ENCODE measurements around the gene SYT12. TPM values are rescaled to one million over a fixed set of nuclear protein-coding genes. Genes with fewer than 3 reads are reported as not detected.

SYT12 gene
- total RNA-seq (2014; rRNA removed; shearing (Covaris generic)) (2.8 and 3.3 TPM in 2 replicates), polyA plus RNA-seq (2016; fragmentation: Nextera tagmentation; extraction: Ambion mirVana) (0.75 and 1.9 TPM in 2 replicates)

- peak; percentile 61 for DNase-seq
- Histone ChIP-seq H3K4me1 (ENCODE audit: insufficient read depth) (peaks cover 9% of the 10 kb centered on the region), H3K36me3 (ENCODE audit: low read depth) (no peaks in the 10 kb centered on the region), H4K20me1 (ENCODE audit: insufficient read depth) (no peaks in the 10 kb centered on the region), H3K79me2 (ENCODE audit: insufficient read depth) (no peaks in the 10 kb centered on the region), H3K9me3 (ENCODE audit: low read depth) (no peaks in the 10 kb centered on the region), H3K9ac (0 out of 2 replicates have a peak within 1 kb of the TSS, but pooled peaks have one; percentile 15), H3K4me3 (peak within 1 kb of the TSS; percentile 64), H3K27me3 (replicated peaks; ENCODE audit: insufficient read depth) (no peaks in the 10 kb centered on the region), H3K27ac (no peak within 1 kb of the TSS), H2AFZ (peak within 1 kb of the TSS; percentile 62), H3K9me2 (ENCODE audit: insufficient read depth) (no peaks in the 10 kb centered on the region), H3F3A (ENCODE audit: insufficient read depth) (peaks cover 7% of the 10 kb centered on the region; the same call in 1 of the 2 replicates), H3K4me2 (ENCODE audit: unreplicated experiment) (peak within 1 kb of the TSS; percentile 69)
- TF ChIP-seq EZH2 (IDR thresholded peaks at IDR 0.05; ENCODE audit: insufficient read depth, poor library complexity, severe bottlenecking), result no peak
- no peak for TF ChIP-seq EZH2phosphoT487 (IDR thresholded peaks at IDR 0.05; ENCODE audit: insufficient read depth, low read depth)
- 4 to 5% methylated on average over 54 to 103 of the region's 118 CpGs for WGBS, 2 experiments (ENCODE audit: low coverage in 1 of 2, low lambda C conversion rate in 2 of 2, missing lambda C conversion rate in 2 of 2)
- in situ Hi-C loops (cut with MboI), result no loop called here
These were observed at the start of gene SYT12 for GRCh38 chr11:67022961-67023956. TSS of gene SYT12 (plus strand) at chr11:67023134. CDS start at chr11:67030145, 7,011 bp downstream.

- in situ Hi-C loops (cut with MboI), result loop anchor here (10.0 kb wide), 1 partner anchor 279 kb away; no protein-coding TSS in a partner anchor
- H2AFZ ChIP-seq, result no peak overlapping the region
- TF ChIP-seq EZH2 (IDR thresholded peaks at IDR 0.05; ENCODE audit: insufficient read depth, poor library complexity, severe bottlenecking) (no peak), EZH2phosphoT487 (IDR thresholded peaks at IDR 0.05; ENCODE audit: insufficient read depth, low read depth) (no peak)
- H3K36me3 ChIP-seq (ENCODE audit: low read depth), result no peaks in the 10 kb centered on the region
- no peaks in the 10 kb centered on the region for H3K79me2 ChIP-seq (ENCODE audit: insufficient read depth)
- no peak overlapping the region for H3K4me2 ChIP-seq (ENCODE audit: unreplicated experiment)
- no peaks in the 10 kb centered on the region for H4K20me1 ChIP-seq (ENCODE audit: insufficient read depth)
- WGBS, 2 experiments (ENCODE audit: low coverage in 1 of 2, low lambda C conversion rate in 2 of 2, missing lambda C conversion rate in 2 of 2), result 86% methylated on average over 8 of the region's 8 CpGs
- H3K4me3 ChIP-seq, result no peak overlapping the region
- peak; percentile 20 for DNase-seq
- H3K27me3 ChIP-seq (replicated peaks; ENCODE audit: insufficient read depth), result no peaks in the 10 kb centered on the region
- H3K9ac ChIP-seq, result no peak overlapping the region
- peaks cover 33% of the 10 kb centered on the region for H3K4me1 ChIP-seq (ENCODE audit: insufficient read depth)
- H3K9me2 ChIP-seq (ENCODE audit: insufficient read depth), result no peaks in the 10 kb centered on the region
- no peak overlapping the region for H3K27ac ChIP-seq
- H3F3A ChIP-seq (ENCODE audit: insufficient read depth), result peaks cover 28% of the 10 kb centered on the region
- no peaks in the 10 kb centered on the region for H3K9me3 ChIP-seq (ENCODE audit: low read depth)
These were observed 48.9 kb upstream of the SYT12 start for GRCh38 chr11:66973956-66974580.

GRCh38 chr11:66974724-66975404 lies 48.1 kb upstream of the SYT12 start, which contains the start of gene C11orf86:
TSS of gene C11orf86 (plus strand) at chr11:66975304. CDS start at chr11:66975363, 59 bp downstream.
- no peaks in the 10 kb centered on the region for H3K79me2 ChIP-seq (ENCODE audit: insufficient read depth)
- in situ Hi-C loops (cut with MboI), result loop anchor here (10.0 kb wide), 1 partner anchor 280 kb away; no protein-coding TSS in a partner anchor
- peaks cover 25% of the 10 kb centered on the region for H3K4me1 ChIP-seq (ENCODE audit: insufficient read depth)
- 87 to 89% methylated on average over 10 of the region's 10 CpGs for WGBS, 2 experiments (ENCODE audit: low coverage in 1 of 2, low lambda C conversion rate in 2 of 2, missing lambda C conversion rate in 2 of 2)
- no peak within 1 kb of the TSS for H3K4me3 ChIP-seq
- H3F3A ChIP-seq (ENCODE audit: insufficient read depth), result peaks cover 20% of the 10 kb centered on the region
- TF ChIP-seq EZH2phosphoT487 (IDR thresholded peaks at IDR 0.05; ENCODE audit: insufficient read depth, low read depth) (no peak), EZH2 (IDR thresholded peaks at IDR 0.05; ENCODE audit: insufficient read depth, poor library complexity, severe bottlenecking) (no peak)
- H3K27me3 ChIP-seq (replicated peaks; ENCODE audit: insufficient read depth), result no peaks in the 10 kb centered on the region
- no peaks in the 10 kb centered on the region for H3K9me3 ChIP-seq (ENCODE audit: low read depth)
- no peak within 1 kb of the TSS for H3K27ac ChIP-seq
- no peak within 1 kb of the TSS for H2AFZ ChIP-seq
- no peaks in the 10 kb centered on the region for H3K9me2 ChIP-seq (ENCODE audit: insufficient read depth)
- H4K20me1 ChIP-seq (ENCODE audit: insufficient read depth), result no peaks in the 10 kb centered on the region
- no peaks in the 10 kb centered on the region for H3K36me3 ChIP-seq (ENCODE audit: low read depth)
- no peak within 1 kb of the TSS for H3K4me2 ChIP-seq (ENCODE audit: unreplicated experiment)
- H3K9ac ChIP-seq, result no peak within 1 kb of the TSS
- DNase-seq, result no peak

All from GM23248 (cell line).